ENCODE measurements around the gene CTNNA1.

The CTNNA1 gene

GRCh38 chr5:138717399-138717798, 35.8 kb upstream of the CTNNA1 start:
- TF ChIP-seq CTCF (conservative IDR thresholded peaks at IDR 0.05; ENCODE audit: low read depth, low read length): no peak
- H3K4me3 ChIP-seq (ENCODE audit: low read length): no peak overlapping the region
- DNase-seq (ENCODE audit: low read depth): no peak

GRCh38 chr5:138719811-138720210, 33.4 kb upstream of the CTNNA1 start:
- DNase-seq (ENCODE audit: low read depth): no peak
- no peak for TF ChIP-seq CTCF (conservative IDR thresholded peaks at IDR 0.05; ENCODE audit: low read depth, low read length)
- H3K4me3 ChIP-seq (ENCODE audit: low read length): no peak overlapping the region

GRCh38 chr5:138720840-138721239, 32.4 kb upstream of the CTNNA1 start:
- no peak for DNase-seq (ENCODE audit: low read depth)
- no peak overlapping the region for H3K4me3 ChIP-seq (ENCODE audit: low read length)
- no peak for TF ChIP-seq CTCF (conservative IDR thresholded peaks at IDR 0.05; ENCODE audit: low read depth, low read length)

- H3K4me3 ChIP-seq (ENCODE audit: low read length): no peak overlapping the region
- DNase-seq (ENCODE audit: low read depth): no peak
- no peak for TF ChIP-seq CTCF (conservative IDR thresholded peaks at IDR 0.05; ENCODE audit: low read depth, low read length)
Observed at GRCh38 chr5:138721979-138722378, 31.2 kb upstream of the CTNNA1 start.

GRCh38 chr5:138722544-138723177, 30.6 kb upstream of the CTNNA1 start:
- H3K4me3 ChIP-seq (ENCODE audit: low read length): no peak overlapping the region
- TF ChIP-seq CTCF (conservative IDR thresholded peaks at IDR 0.05; ENCODE audit: low read depth, low read length): no peak
- DNase-seq (ENCODE audit: low read depth): no peak

- no peak overlapping the region for H3K4me3 ChIP-seq (ENCODE audit: low read length)
- no peak for DNase-seq (ENCODE audit: low read depth)
- TF ChIP-seq CTCF (conservative IDR thresholded peaks at IDR 0.05; ENCODE audit: low read depth, low read length): no peak
Observed at GRCh38 chr5:138724470-138725146, 28.6 kb upstream of the CTNNA1 start.

Data from retinal pigment epithelial cell (primary cell).